ENCODE results near the gene AMT. TPM values are rescaled to one million over a fixed set of nuclear protein-coding genes. Genes with fewer than 3 reads are reported as not detected.

Gene AMT
- total and polyA plus RNA-seq, 7 donors: 0.80 to 5.3 (median 1.7) TPM

DNA sequence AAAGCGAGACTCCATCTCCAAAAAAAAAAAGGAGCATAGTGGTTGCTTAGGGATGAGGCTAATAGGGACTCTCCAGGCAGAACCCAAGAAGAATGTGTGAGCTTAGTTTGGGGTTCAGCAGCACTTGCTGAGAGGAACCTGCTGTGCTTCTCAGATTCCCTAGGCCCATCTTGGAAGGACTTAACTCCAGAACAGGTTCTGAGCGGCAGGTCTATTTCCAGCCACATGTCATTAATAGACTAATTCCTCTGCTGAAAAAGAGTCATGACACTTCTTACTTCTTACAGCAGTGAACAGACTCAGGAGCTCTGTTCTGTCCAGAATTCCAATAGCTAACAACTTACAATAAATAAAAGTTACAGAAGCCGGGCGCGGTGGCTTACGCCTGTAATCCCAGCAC, 33.0 kb downstream of the AMT start:
- DNase-seq (no peak), ATAC-seq (peak; percentile 53 to 83 (median 71))
- Histone ChIP-seq H3K27me3 (ENCODE audit: insufficient read depth in 3 of 3, low read length in 2 of 3) (no peaks in the 10 kb centered on the region), H3K4me1 (peaks cover 64% of the 10 kb centered on the region), H3K27ac (peak overlapping the region; percentile 43), H3K4me3 (no peak overlapping the region), H3K9me3 (no peaks in the 10 kb centered on the region), H3K36me3 (ENCODE audit: insufficient read depth in 1 of 2, low read depth in 1 of 2) (peaks cover 0 to 5% of the 10 kb centered on the region in 2 donors)
- WGBS, 3 donors: 53 to 90% (median 83%) methylated on average over 6 of the region's 6 CpGs
- intact Hi-C loops (cut with DNase I): no loop called here
- TF ChIP-seq, protein P1, sequence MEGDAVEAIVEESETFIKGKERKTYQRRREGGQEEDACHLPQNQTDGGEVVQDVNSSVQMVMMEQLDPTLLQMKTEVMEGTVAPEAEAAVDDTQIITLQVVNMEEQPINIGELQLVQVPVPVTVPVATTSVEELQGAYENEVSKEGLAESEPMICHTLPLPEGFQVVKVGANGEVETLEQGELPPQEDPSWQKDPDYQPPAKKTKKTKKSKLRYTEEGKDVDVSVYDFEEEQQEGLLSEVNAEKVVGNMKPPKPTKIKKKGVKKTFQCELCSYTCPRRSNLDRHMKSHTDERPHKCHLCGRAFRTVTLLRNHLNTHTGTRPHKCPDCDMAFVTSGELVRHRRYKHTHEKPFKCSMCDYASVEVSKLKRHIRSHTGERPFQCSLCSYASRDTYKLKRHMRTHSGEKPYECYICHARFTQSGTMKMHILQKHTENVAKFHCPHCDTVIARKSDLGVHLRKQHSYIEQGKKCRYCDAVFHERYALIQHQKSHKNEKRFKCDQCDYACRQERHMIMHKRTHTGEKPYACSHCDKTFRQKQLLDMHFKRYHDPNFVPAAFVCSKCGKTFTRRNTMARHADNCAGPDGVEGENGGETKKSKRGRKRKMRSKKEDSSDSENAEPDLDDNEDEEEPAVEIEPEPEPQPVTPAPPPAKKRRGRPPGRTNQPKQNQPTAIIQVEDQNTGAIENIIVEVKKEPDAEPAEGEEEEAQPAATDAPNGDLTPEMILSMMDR (IDR thresholded peaks at IDR 0.05): no peak

DNA sequence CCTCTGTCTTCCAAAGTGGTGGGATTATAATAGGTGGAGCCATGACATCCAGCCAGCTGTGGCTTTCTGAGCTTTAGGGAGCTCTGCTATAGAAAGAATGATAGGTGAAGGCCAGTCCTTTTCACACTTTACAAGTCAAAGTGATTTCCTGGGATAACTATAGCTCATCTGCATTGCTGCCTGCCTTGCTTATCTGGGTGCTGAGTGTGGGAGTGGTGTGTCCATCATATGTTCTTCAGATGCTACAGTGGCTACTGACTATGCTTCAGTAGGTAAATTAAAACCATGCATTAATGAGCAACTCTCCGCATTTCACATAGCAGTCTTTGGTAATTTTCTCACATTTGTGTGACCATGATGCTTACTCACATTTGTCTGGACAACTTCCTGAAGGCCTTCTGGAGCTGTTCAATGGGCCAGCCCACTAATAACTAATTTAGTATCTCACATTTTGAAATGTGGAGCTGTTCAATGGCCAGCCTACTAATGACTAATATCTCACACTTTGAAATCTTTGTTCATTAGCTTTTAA, 33.9 kb downstream of the AMT start:
- Histone ChIP-seq H3K27ac (peak overlapping the region; percentile 43), H3K36me3 (ENCODE audit: insufficient read depth in 1 of 2, low read depth in 1 of 2) (peaks cover 0 to 5% of the 10 kb centered on the region in 2 donors), H3K4me3 (no peak overlapping the region), H3K27me3 (ENCODE audit: insufficient read depth in 3 of 3, low read length in 2 of 3) (no peaks in the 10 kb centered on the region), H3K4me1 (peaks cover 64% of the 10 kb centered on the region), H3K9me3 (no peaks in the 10 kb centered on the region)
- ATAC-seq: no peak
- TF ChIP-seq, protein P1 (IDR thresholded peaks at IDR 0.05): no peak
- intact Hi-C loops (cut with DNase I): no loop called here
- DNase-seq: no peak
- WGBS, 3 donors: 73 to 86% (median 83%) methylated on average over 1 of the region's 1 CpG

DNA sequence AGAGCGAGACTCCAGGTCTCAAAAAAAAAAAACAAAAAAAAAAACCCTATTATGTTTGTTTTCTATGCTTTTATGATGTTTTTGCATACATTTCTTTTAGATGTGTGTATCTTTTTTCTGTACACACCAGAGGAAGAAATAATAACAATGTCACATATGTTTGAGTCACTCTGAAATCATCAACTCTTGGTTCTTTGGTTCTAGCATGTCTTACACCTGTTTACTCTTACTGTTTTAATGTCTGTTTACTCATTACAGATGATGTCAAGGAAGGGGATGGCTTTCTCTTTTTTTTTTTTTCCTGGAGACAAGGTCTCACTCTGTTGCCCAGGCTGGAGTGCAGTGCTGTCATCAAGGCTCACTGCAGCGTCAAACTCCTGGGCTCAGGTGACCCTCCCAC, 34.6 kb downstream of the AMT start:
- TF ChIP-seq, protein P1 (IDR thresholded peaks at IDR 0.05): no peak
- Histone ChIP-seq H3K9me3 (no peaks in the 10 kb centered on the region), H3K4me3 (no peak overlapping the region), H3K36me3 (ENCODE audit: insufficient read depth in 1 of 2, low read depth in 1 of 2) (peaks cover 0 to 5% of the 10 kb centered on the region in 2 donors), H3K27ac (no peak overlapping the region), H3K27me3 (ENCODE audit: insufficient read depth in 3 of 3, low read length in 2 of 3) (no peaks in the 10 kb centered on the region), H3K4me1 (peaks cover 60% of the 10 kb centered on the region)
- intact Hi-C loops (cut with DNase I): no loop called here
- 88 to 92% (median 91%) methylated on average over 2 of the region's 2 CpGs for WGBS, 3 donors
- DNase-seq (no peak), ATAC-seq (peak in 3 of 4 donors; percentile 3 to 28 (median 25))

DNA sequence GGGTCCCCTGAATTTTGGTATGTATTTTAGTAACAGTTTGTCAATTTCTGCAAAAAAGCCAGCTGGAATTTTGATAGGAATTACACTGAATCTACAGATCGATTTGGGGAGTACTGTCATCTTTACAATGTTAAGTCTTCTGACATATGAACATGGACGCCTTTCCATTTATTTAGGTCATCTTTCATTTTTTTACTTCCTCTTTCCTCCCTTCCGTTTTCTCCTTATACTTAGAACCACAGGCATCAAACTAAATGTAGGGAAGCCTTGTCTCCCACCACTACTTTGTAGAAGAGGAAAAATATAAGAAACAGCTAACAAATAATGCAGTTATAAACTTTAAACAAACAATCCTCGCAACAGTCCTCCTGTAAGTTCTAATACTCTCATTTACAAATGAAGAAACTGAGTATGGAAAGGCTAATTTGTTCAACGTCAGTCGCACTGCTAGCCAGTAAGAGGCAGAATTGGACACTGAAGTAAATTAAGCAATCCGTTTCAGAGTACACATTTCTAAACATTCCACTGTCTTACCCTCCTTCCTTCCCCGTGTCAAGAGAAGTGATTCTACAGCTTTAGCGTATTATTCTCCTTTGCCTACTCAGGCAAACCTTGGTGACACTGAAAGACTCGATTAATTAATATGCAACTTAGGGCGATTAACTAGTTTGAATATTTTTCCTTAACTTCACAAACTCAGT, 36.1 kb downstream of the AMT start:
- no peaks in the 10 kb centered on the region for H3K9me3 ChIP-seq
- no peak overlapping the region for H3K27ac ChIP-seq
- H3K4me1 ChIP-seq: peaks cover 57% of the 10 kb centered on the region
- intact Hi-C loops (cut with DNase I): no loop called here
- no peaks in the 10 kb centered on the region for H3K36me3 ChIP-seq (ENCODE audit: insufficient read depth in 1 of 2, low read depth in 1 of 2)
- H3K27me3 ChIP-seq (ENCODE audit: insufficient read depth in 3 of 3, low read length in 2 of 3): no peaks in the 10 kb centered on the region
- H3K4me3 ChIP-seq: no peak overlapping the region
- DNase-seq: no peak
- ATAC-seq: no peak
- TF ChIP-seq, protein P1 (IDR thresholded peaks at IDR 0.05): no peak
- WGBS, 3 donors: 69 to 81% (median 77%) methylated on average over 11 of the region's 11 CpGs

Measured in psoas muscle (tissue), 8 donors.